Body of pancreas (tissue), 4 donors: ENCODE measurements around the gene LIPT1. TPM values are rescaled to one million over a fixed set of nuclear protein-coding genes. Genes with fewer than 3 reads are reported as not detected.

Experiments
- ATAC-seq: fragments of 150-250 bp; one replicate; pipeline ENCODE4 v1.9.1; 2016
- DNase-seq, 4 donors: peaks; one replicate each; pipeline ENCODE4 v3.0.0-alpha.2; 2019
- H3K27ac ChIP-seq, 4 donors: fragments of 200-600 bp; sonication (generic); 1 replicate in 3 of 4; 2 replicates in 1 of 4; pipeline versions ENCODE4 v1.5.1 to v1.6.1; 2016 to 2019; ENCODE audit warnings: mild to moderate bottlenecking in 1 of 4, mixed read lengths in 1 of 4, moderate library complexity in 1 of 4
- H3K27me3 ChIP-seq, 2 donors: fragments of 200-600 bp; sonication (generic); one replicate each; pipeline ENCODE4 v1.6.0; 2016; ENCODE audit warnings: mild to moderate bottlenecking in 1 of 2
- H3K36me3 ChIP-seq, 2 donors: fragments of 200-600 bp; sonication (generic); replicated peaks in 1 of 2; 2 replicates each; pipeline ENCODE4 v1.5.1; 2016; ENCODE audit warnings: low read depth in 2 of 2; ENCODE audit not compliant: insufficient read depth in 1 of 2
- H3K4me1 ChIP-seq: fragments of 200-600 bp; sonication (generic); one replicate; pipeline ENCODE4 v1.6.0; 2016
- H3K4me3 ChIP-seq, 2 donors: fragments of 200-600 bp; sonication (generic); 1 replicate in 1 of 2; 2 replicates in 1 of 2; pipeline ENCODE4 v1.5.1; 2016 to 2019
- H3K9me3 ChIP-seq, 3 donors: fragments of 200-600 bp; sonication (generic); 1 replicate in 2 of 3; 2 replicates in 1 of 3; pipeline ENCODE4 v1.5.1; 2016
- CTCF ChIP-seq, 7 experiments: fragments of 450-650 bp in 4 of 7; fragments of 200-600 bp in 3 of 7; sonication (generic) in 3 of 7; IDR thresholded peaks; one replicate each; pipeline ENCODE4 v1.5.1; 2016 to 2019; ENCODE audit warnings: antibody characterized with exemption in 7 of 7
- POLR2A ChIP-seq, 3 donors: fragments of 450-650 bp; IDR thresholded peaks; one replicate each; pipeline ENCODE4 v1.6.1; 2016; ENCODE audit warnings: antibody characterized with exemption in 3 of 3, mild to moderate bottlenecking in 2 of 3
- WGBS, 2 donors: methylation state at CpG; one replicate each; pipeline ENCODE4 v1.1.5; 2017; 5-methylcytosine and 5-hydroxymethylcytosine counted together
- intact Hi-C: fragments of 100-400 bp; cut with DNase I; formaldehyde crosslinking; loops from one replicate; pipeline ENCODE4 v1.15.1; 2023
- small RNA-seq: library from RNA; depleted of rRNA; stranded (forward); fragments of <200 nt; gene quantifications from one replicate; pipeline ENCODE3, GENCODE V24; 2016
- total RNA-seq, 2 donors: library from RNA; depleted of rRNA; stranded (reverse); fragments of >200 nt; gene quantifications; one replicate each; pipeline ENCODE4 v1.1.0, GENCODE V29; 2016

The LIPT1 gene
- total RNA-seq, 2 donors from 2014 or later = 2.1 to 12.9 TPM

- Histone ChIP-seq H3K4me1 (no peaks in the 10 kb centered on the region), H3K27ac (no peak overlapping the region), H3K4me3 (no peak overlapping the region), H3K36me3 (peaks cover 0 to 25% of the 10 kb centered on the region in 2 donors), H3K27me3 (no peaks in the 10 kb centered on the region), H3K9me3 (no peaks in the 10 kb centered on the region)
- TF ChIP-seq CTCF (IDR thresholded peaks at IDR 0.05) = no peak
- no peak for TF ChIP-seq POLR2A (IDR thresholded peaks at IDR 0.05)
- 79 to 92% methylated on average over 6 of the region's 6 CpGs for WGBS, 2 donors
- intact Hi-C loops = no loop called here
- ATAC-seq (no peak), DNase-seq (no peak)
Measured at GRCh38 chr2:99198103-99198841, 43.5 kb downstream of the LIPT1 start.

- no peak for TF ChIP-seq CTCF (IDR thresholded peaks at IDR 0.05)
- TF ChIP-seq POLR2A (IDR thresholded peaks at IDR 0.05) = no peak
- 79 to 84% methylated on average over 7 of the region's 7 CpGs for WGBS, 2 donors
- ATAC-seq (no peak), DNase-seq (no peak)
- Histone ChIP-seq H3K27me3 (no peaks in the 10 kb centered on the region), H3K4me1 (no peaks in the 10 kb centered on the region), H3K27ac (no peak overlapping the region), H3K4me3 (no peak overlapping the region), H3K36me3 (peaks cover 0 to 23% of the 10 kb centered on the region in 2 donors), H3K9me3 (no peaks in the 10 kb centered on the region)
- intact Hi-C loops = no loop called here
Measured at GRCh38 chr2:99200076-99200800, 45.5 kb downstream of the LIPT1 start.

- ATAC-seq = no peak
- H3K4me1 ChIP-seq = no peaks in the 10 kb centered on the region
- DNase-seq = no peak
- no peaks in the 10 kb centered on the region for H3K9me3 ChIP-seq
- no peak overlapping the region for H3K27ac ChIP-seq
- TF ChIP-seq POLR2A (IDR thresholded peaks at IDR 0.05) = no peak
- peak in 1 of 7 experiments; percentile 12 for TF ChIP-seq CTCF (IDR thresholded peaks at IDR 0.05)
- H3K27me3 ChIP-seq = no peaks in the 10 kb centered on the region
- intact Hi-C loops = no loop called here
- WGBS, 2 donors = 84 to 94% methylated on average over 4 of the region's 4 CpGs
- H3K36me3 ChIP-seq = peaks cover 0 to 10% of the 10 kb centered on the region in 2 donors
- no peak overlapping the region for H3K4me3 ChIP-seq
Measured at GRCh38 chr2:99201959-99202678, 47.4 kb downstream of the LIPT1 start.

- intact Hi-C loops = no loop called here
- Histone ChIP-seq H3K4me3 (no peak overlapping the region), H3K9me3 (no peaks in the 10 kb centered on the region), H3K4me1 (no peaks in the 10 kb centered on the region), H3K27ac (no peak overlapping the region), H3K36me3 (no peaks in the 10 kb centered on the region), H3K27me3 (no peaks in the 10 kb centered on the region)
- WGBS, 2 donors = 73 to 74% methylated on average over 5 of the region's 5 CpGs
- TF ChIP-seq POLR2A (IDR thresholded peaks at IDR 0.05) (no peak), CTCF (IDR thresholded peaks at IDR 0.05) (no peak)
- ATAC-seq = no peak
- no peak for DNase-seq
Measured at GRCh38 chr2:99205491-99205890, 50.7 kb downstream of the LIPT1 start.

Small RNA genes within 50 kb of the gene (small RNA-seq; reads per million reads assigned to genes)
- gene AC092587.1 = not detected

Other genes starting within 250 kb of the LIPT1 start
- 10 to 100 TPM; 14.8 to 22.1 TPM for gene CRACDL, start 218.7 kb upstream of the LIPT1 start, total RNA-seq
- gene C2orf15, start 13.3 kb upstream of the LIPT1 start, total RNA-seq = 1 to 10 TPM in 1 of 2 donors, not detected in 1; 3.9 TPM
- 10 to 100 TPM; 15.0 to 17.1 TPM for gene TSGA10, start within 50 bp of the LIPT1 start, total RNA-seq
- 10 to 100 TPM in 1 of 2 donors, 1 to 10 TPM in 1; 4.9 to 15.8 TPM for gene MITD1, start 26.1 kb downstream of the LIPT1 start, total RNA-seq
- gene MRPL30, start 26.2 kb downstream of the LIPT1 start, total RNA-seq = 10 to 100 TPM in 1 of 2 donors, 1 to 10 TPM in 1; 6.9 to 17.6 TPM
- not detected for gene LYG2, start 100.7 kb downstream of the LIPT1 start, total RNA-seq
- 1 to 10 TPM in 1 of 2 donors, not detected in 1; 1.6 TPM for gene LYG1, start 146.2 kb downstream of the LIPT1 start, total RNA-seq
- gene TXNDC9, start 181.4 kb downstream of the LIPT1 start, total RNA-seq = 10 to 100 TPM; 13.0 to 13.8 TPM
- 10 to 100 TPM; 26.7 to 31.0 TPM for gene EIF5B, start 182.4 kb downstream of the LIPT1 start, total RNA-seq